HG03280 (cell line): ENCODE results near the gene ABCB11.

Source experiments
- ATAC-seq: cut with Tn5 transposase; IDR thresholded peaks from one replicate; pipeline ENCODE4 v1.9.1; 2021; ENCODE audit warnings: mild to moderate bottlenecking, moderate library complexity; ENCODE audit not compliant: unreplicated experiment

Gene ABCB11

DNA sequence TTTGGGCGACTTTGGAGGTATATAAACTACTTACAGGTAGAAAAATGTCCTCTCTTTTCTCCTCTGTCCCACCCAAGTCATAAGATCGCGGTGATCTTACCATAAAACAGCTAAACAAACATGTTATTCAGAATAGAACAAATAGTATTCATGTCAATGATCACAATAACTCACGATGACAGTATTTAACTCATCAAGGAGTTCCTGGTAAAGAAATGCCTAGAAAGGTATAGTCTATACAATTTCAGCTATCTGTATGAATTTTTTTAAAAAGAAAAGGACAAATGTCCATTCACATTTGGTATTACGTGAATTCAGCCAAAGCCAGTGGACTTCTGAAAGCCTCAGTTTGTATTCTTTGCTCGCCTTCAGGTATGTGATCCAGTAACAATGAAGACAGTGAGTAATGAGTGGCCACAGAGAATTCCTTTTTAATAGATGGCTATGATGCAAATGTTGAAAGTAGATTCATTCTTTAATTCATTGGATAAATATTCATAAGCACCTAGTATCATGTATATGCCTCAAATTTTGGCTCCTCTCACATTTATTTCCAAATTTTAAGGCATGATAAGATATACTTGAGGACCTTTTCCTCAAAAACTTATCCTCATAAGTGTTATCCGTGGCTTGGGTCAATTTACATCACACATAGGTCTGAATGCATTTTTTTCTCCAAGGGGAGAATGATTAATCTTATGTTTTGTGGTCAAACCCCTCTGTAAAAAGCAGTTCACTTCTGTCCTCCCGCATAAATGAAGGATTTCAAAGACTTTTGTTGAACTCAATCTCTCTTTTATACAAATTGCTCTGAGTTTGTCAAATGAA, 20.3 kb downstream of the ABCB11 start:
- no peak for ATAC-seq

DNA sequence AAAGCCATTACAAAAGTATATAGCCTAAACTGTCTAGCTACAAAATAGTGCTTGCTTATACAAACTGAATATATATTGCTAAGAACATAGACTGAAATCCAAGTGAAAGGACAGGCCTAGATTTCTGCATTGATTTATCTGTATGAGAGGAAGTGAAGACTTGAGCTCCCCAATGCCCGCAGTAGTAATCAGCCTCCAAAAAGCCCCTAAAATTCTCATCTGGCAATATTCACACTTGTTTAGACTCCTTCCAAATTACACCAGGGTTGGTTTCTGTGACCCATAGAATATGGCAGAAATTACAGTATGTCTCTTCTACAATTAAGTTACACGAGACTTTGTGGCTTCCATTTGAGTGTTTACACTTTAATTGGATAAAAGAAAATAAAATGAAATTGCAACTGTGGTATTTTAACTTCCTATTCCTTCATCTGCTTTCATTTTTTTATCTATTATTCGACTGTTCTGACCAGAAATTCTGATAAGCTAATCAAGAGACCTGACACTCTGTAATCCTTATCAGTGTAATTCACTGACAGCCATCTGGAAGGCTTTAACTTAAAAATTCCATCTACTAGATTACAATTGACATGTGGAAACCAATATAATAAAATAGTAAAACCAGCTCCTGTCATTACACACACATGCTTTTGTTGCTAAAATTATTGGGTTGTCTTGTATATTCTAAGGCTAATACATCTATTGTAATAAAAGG, 21.1 kb downstream of the ABCB11 start:
- ATAC-seq, result no peak

DNA sequence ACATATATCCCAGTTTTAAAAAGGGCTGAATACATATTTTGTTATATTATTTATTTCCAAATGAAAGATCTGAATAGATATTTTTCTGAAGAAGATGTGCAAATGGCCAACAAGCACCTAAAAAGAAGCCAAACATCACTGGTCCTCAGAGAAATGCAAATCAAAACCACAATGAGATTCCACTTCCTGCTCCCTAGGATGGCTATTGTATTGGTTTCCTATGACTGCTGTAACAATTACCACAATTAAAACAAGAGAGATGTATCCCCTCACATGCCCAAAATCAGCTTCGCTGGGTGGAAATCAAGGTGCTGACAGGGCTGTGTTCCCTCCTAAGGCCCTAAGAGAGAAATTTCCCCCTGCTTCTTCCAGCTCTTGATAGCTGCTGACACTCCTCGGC, 23.2 kb downstream of the ABCB11 start:
- no peak for ATAC-seq

DNA sequence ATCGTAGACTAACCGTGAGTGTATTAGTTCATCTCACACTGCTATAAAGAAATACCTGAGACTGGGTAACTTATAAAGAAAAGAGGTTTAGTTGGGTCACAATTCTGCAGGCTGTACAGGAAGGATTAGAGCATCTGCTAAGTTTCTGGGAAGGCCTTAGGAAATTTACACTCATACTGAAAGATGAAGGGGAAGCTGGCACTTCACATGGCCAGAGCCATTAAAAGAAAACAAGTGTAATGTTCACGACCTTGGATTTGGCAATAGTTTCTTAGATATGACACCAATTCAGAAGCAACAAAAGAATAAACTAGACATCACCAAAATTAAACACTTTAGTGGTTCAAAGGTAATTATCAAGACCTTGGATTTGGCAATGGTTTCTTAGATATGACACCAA, 23.8 kb downstream of the ABCB11 start:
- no peak for ATAC-seq

DNA sequence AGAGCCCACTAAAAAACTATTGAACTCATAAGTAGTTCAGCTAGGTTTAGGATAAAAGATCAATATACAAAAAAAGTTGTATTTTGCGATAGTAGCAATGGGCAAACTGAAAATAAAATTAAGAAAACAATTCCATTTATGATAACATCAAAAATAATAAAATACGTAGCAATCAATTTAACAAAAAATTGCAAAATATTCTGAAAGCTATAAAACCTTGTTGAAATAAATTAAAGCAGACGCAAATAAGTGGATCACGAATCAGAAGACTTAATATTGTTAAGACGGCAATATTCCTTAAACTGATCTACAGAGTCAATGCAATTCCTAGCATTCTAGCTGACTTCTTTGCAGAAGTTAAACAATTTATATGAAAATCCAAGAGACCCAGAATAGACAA, 24.5 kb downstream of the ABCB11 start:
- ATAC-seq, result no peak

DNA sequence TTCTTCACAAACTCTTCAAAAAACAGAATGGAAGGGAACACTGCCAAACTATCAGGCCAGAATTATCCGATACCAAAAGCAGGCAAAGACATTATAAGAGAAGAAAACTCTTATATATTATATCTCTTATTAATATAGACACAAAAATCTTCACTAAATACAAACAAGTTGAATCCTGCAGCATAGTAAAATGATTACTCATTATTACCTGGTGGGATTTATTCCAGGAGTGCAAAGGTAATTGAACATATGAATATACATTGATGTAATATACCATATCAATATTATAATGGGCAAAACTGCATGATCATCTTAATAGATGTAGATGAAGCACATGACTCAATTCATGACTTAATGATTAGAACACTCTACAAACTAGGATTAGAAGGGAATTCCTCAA, 25.1 kb downstream of the ABCB11 start:
- no peak for ATAC-seq

DNA sequence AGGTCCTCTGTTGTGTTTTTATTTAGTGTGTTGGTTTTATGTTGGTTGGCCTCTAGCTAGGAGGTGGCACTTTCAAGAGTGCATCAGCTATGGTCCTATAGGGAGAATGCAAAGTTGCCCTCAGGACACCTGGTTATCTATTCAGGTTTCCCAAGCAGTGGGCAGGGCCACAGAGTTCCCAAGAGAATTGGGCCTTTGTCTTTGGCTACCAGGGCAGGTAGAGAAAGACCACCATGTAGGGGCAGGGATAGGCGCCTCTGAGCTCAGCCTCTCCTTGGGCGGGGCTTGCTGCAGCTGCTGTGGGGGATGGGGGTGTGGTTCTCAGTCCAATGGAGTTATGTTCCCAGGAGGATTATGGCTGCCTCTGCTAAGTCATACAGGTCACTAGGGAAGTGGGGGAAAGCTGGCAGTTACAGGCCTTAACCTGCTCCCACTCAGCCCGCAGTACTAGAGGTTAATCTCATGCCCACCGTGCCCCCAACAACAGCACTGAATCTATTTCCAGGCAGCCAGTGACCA, 26.0 kb downstream of the ABCB11 start:
- no peak for ATAC-seq

DNA sequence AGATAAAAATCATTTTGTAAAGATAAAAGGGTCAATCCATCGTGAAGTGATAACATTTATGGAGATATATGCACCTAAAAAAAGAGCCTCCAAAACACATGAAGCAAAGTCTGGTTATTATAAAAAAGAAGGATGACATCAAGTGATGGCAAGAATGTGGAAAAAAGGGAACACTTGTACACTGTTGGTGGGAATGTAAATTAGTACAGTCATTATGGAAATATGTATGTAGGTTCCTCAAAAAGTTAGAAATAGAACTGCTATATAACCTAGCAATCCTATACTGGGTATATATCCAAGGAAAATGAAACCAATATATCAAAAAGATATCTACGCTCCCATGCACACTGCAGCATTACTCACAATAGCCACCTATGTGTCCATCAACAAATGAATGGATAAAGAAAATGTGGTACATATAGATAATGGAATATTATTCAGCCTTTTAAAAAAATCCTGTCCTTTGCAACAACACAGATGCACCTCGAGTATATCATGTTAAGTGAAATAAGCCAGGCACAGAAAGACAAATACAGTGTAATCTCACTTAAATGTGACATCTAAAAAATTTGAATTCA, 28.9 kb downstream of the ABCB11 start:
- no peak for ATAC-seq

DNA sequence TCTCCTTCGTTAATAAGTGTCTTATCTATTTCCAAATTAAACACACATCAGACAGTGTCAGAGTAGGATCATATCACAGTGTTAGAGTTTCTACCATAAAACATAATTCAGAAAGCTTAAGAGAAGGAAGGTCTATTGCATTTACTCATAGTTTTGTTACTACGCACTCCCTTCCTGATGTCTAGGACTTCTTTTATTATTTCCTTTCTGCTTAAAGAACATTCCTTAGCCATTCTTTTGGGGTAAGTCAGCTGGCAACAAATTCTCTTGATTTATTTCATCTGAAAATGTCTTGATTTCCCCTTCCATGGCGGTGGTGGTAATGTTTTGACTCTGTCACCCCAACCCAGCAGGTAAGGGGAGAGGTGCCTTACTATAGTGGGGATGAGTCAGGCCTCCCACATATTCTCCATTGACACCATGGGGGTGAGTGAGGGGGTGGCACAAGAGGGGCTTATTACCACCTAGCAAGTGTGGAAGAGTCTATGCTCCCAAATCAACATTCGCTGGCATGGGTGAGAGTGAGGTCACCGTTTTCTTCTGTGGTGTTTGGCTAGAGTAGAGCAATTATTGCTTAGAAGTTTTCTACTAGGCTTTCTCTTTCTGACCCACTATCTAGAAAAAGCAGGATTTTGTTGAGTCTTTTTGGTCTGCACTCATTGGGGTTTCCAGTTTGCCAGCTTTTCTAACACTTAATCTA, 29.9 kb downstream of the ABCB11 start:
- no peak for ATAC-seq

DNA sequence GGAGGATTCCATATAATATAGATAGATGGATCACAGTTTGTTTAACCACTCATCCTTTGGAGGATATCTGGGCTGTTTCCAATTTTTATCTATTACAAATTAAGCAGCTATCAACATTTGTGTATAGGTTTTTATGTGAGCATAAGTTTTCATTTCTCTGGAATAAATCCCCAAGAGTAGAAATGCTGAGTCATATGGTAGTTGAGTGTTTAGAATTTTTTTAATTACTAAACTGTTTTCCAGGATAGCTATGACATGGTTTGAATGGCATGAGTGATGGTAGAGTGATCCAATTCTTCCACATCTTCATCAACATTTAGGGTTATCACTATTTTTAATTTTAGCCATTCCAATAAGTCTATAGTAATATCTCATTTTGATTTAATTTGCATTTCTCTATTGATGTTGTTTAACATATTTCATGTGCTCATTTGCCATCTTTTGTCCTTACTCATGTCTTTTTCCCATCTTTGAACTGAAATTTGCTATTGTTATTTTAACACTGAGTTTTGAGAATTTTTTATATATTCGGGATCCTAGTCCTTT, 31.4 kb downstream of the ABCB11 start:
- ATAC-seq, result no peak

DNA sequence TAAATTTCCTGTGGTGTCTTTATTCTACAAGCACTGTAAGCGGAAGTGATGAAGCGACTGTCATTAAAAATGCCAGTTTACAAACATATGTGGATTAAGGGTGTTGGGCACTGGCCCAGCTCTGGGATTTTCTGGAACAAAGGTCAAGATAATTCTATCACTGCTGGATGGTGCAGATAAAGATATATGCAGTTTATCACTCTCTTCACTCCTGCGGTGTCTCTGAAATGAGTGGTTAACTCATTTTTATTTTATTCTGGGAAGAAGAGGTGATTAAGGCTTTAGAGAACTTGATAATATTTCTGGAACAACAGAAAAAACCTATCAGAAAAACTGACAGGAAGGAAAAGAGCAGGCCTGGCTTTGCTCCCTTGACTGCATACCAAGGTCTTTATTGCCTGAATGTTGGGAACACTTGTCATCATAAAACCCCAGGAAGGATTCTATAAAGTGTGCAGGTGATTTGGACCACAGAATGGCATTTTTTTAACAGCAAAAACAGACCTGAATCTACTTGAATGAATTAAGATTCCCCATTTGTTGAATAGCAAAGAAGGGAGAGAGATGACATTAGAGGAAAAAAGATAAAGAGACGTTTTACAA, 32.4 kb downstream of the ABCB11 start:
- ATAC-seq, result no peak

DNA sequence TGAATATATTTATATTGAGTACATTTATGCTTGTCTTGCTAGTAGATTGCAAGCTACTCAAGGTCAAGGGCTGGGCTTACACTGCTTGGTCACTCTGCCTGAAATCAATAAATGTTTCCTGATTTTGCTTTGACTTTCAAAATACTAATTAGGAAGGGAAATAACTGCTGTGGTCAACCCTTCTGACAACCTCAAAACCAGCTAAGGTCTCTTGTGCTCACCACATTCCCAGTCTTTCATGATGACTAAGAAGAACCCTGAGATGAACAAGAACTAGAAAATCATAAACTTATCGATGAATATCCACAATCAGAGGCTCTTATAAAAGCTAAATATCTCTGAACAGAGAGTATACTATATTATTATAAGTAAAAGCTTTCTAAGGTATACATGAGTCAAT, 33.3 kb downstream of the ABCB11 start:
- no peak for ATAC-seq

DNA sequence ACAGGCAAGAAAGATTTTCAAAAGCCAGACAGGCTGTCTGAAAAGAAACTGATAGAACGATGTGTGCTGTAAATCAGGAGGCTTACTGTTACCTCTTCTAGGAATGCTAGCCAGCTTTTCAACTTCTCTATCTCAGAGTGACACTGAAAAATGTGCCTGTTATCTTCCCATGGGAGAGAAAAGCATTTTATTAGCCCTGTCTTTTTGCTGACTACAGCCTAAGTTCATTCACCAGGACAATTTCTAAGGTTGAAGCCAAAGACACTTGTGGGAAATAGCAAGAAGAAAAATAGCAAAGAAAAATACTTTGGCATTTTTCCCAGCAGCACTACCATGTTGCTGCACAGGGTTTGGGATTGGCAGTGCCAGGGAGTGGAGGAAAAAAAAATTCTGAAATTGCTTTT, 34.0 kb downstream of the ABCB11 start:
- ATAC-seq, result no peak

DNA sequence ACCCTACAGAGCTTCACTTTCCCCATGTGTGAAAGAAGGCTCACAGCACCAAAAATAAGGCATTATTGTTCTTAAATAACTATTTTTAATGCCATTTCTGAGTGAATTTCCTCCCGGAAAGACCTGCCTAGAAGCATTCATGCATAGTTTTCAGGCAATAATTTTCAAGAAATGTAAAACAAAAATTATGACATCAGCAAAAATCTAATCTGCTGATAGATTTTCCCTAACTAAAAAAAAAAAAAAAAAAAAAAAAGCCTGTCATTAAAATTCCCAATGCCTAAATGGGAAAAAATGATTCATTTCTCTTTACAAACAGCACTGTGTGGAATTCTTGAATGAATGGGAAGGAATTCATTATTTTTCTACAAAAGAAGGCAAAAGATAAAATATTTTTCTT, 35.4 kb downstream of the ABCB11 start:
- no peak for ATAC-seq

DNA sequence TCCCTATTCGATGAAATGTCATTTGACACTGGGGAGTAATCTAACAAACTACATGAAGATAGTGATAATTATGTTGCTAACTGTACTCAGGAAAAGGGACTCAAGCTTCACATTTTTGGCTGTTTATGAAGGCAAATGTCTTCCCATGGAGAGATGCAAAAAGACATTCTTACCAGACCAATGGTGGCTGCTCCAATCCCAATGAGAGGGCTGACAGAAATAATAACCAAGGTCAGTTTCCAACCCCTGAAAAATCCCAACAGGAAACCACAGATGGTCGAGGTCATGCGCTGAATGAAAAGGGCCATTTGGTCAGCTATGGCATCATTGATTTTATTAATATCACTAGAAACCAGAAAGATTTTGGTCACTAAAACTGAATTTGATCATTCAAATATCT, 37.6 kb downstream of the ABCB11 start:
- no peak for ATAC-seq

DNA sequence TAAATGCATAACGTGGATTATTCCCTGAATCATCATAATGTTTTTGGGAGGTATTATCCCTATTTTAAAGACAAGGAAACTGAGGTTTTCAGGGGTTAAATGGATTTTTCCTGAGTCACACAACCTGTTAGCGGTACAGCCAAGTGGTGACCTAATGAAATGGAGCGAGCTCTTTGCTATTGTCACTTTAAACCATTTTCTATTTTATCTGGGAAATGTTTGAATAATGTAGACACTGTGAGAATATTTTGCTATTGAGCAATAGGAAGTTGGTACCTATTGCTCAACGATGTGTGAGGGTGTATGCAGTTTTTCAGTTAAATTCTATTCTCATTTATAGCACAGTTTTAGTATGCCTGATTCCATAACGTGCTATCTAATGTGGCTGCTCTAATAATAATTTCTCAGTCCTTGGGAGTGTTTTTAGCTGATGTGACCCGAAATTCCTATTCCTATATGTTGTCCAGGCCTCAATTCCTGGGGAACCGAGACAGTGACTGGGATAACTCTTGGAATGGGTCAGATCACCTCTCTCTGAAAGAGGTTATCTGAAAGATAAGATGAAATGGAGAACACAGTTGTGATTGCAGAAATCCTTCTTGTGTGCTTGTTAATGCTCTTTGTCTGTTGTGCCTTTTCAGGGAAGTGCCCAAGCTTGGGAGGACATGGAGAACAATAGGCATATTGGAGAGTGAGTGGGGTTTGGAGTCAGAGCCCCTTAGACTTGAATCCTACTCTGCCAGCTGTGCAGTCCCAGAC, 38.4 kb downstream of the ABCB11 start:
- no peak for ATAC-seq

DNA sequence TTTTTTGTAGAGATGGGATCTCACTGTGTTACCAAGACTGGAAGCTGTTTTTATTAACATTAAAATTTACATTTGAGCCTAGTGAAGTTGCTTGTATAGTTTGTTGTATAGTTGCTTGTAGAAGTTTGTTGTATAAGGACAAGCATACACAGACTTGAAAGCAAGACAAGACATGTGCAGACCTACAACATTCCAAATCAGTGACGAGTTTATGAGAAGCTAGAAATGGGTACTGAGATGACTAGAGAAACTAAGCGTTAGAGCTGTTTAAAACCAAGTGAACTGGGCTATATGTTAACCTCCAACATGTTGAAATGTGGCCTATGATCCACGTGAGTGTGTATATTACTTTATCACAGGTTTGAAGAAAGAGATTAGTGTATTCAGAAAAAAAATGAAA, 39.1 kb downstream of the ABCB11 start:
- ATAC-seq, result no peak

DNA sequence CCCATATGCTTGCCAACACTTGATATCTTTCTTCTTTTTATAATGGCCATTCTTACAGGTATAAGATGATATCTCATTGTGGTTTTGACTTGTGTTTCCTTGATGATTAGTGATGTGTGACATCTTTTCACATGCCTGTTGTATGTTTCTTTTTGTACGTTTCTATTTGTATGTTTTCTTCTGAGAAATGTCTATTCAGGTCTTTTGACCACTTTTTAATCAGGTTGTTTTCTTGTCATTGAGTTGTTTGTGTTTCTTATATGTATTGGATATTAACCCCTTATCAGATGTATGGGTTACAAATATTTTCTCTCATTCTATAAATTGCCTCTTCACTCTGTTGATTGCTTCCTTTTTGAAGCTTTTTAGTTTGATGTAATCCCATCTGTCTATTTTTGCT, 42.4 kb downstream of the ABCB11 start:
- no peak for ATAC-seq

DNA sequence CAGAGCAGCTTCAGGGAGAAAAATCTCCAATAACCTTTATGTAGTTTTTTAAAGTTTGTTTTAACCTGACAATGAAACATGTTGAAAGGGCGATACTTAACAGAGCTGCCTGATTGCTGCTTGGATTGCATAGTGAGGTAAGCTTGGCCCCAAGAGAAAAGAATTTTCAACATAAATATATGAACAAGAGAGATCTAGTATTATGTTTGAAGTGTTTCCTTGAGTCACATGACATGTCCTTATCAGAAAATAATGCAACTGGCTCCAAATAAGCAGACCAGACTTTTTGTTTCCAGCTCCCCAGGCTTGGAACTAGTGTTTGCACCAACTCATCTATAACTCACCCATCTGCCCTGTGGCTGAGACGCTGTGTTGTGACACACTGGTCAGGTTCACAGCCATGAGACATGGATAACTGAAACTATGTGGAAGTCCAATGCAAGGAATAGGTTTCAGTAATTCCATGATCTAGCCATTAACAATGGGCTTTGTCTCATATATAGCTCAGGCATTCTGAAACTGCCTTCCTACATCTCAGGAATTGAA, 44.7 kb downstream of the ABCB11 start:
- ATAC-seq, result no peak

DNA sequence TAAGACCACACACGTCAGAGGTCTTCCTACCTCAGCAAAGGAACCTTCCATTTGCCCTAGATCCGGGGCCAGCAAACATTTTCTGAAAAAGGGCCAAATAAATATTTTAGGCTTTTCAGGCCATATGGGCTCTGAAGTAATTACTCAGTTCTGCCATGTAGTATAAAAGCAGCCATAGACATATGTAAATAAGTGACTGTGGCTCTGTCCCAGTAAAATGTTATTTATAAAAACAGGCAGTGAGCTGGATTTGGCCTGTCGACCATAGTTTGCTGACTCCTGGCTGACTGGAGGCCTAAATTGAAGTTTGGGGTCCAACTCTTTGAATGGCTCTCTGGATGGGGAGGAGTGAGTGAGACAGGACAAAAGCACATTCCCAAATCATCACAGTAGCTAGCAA, 49.5 kb downstream of the ABCB11 start:
- ATAC-seq, result no peak
